Nephron progenitor cell (in vitro differentiated cells): ENCODE results near the gene CMSS1.

ENCODE experiments used
- DNase-seq: peaks from one replicate; pipeline ENCODE4 v3.0.0; 2021
- H3K27ac Mint-ChIP-seq: 2 replicates; pipeline ENCODE4 v1.8.0; 2021; ENCODE audit warnings: mild to moderate bottlenecking, moderate library complexity, mixed read lengths
- H3K27me3 Mint-ChIP-seq: 2 replicates; pipeline ENCODE4 v1.8.0; 2021; ENCODE audit warnings: mild to moderate bottlenecking, low read depth, mixed read lengths; ENCODE audit not compliant: poor library complexity
- H3K36me3 Mint-ChIP-seq: 2 replicates; pipeline ENCODE4 v1.8.0; 2021; ENCODE audit warnings: low read depth, mixed read lengths
- H3K4me1 Mint-ChIP-seq: 2 replicates; pipeline ENCODE4 v1.8.0; 2021; ENCODE audit warnings: mixed read lengths
- H3K4me3 Mint-ChIP-seq: 2 replicates; pipeline ENCODE4 v1.8.0; 2021; ENCODE audit warnings: mild to moderate bottlenecking, moderate library complexity, mixed read lengths
- H3K9me3 Mint-ChIP-seq: 2 replicates; pipeline ENCODE4 v1.8.0; 2021; ENCODE audit warnings: mild to moderate bottlenecking, moderate library complexity, mixed read lengths
- CTCF ChIP-seq: fragments of 200-600 bp; sonication (generic); IDR thresholded peaks from 2 replicates; pipeline ENCODE4 v1.5.0; 2021; ENCODE audit warnings: antibody characterized with exemption

The CMSS1 gene

GRCh38 chr3:100041328-100041749 lies 223.7 kb downstream of the CMSS1 start:
- H3K4me1 Mint-ChIP-seq: peaks cover 9% of the 10 kb centered on the region

GRCh38 chr3:100042166-100042981 lies 224.7 kb downstream of the CMSS1 start:
- Mint-ChIP-seq H3K36me3 (no peaks in the 10 kb centered on the region), H3K4me3 (no peak overlapping the region), H3K4me1 (peaks cover 15% of the 10 kb centered on the region), H3K27me3 (no peaks in the 10 kb centered on the region), H3K9me3 (no peaks in the 10 kb centered on the region), H3K27ac (no peak overlapping the region)
- no peak for DNase-seq
- no peak for TF ChIP-seq CTCF

More at GRCh38 chr3:100041328-100041749, 223.7 kb downstream of the CMSS1 start:
- no peak for TF ChIP-seq CTCF
- no peak overlapping the region for H3K4me3 Mint-ChIP-seq
- H3K27ac Mint-ChIP-seq: no peak overlapping the region
- H3K27me3 Mint-ChIP-seq: no peaks in the 10 kb centered on the region
- no peaks in the 10 kb centered on the region for H3K36me3 Mint-ChIP-seq
- no peak for DNase-seq
- no peaks in the 10 kb centered on the region for H3K9me3 Mint-ChIP-seq

- Mint-ChIP-seq H3K27ac (no peak overlapping the region), H3K4me1 (peaks cover 21% of the 10 kb centered on the region), H3K9me3 (no peaks in the 10 kb centered on the region)
Measured at GRCh38 chr3:100043271-100043670, 225.6 kb downstream of the CMSS1 start.

GRCh38 chr3:100044369-100044768 lies 226.7 kb downstream of the CMSS1 start:
- H3K4me3 Mint-ChIP-seq: no peak overlapping the region
- H3K27me3 Mint-ChIP-seq: no peaks in the 10 kb centered on the region
- H3K9me3 Mint-ChIP-seq: no peaks in the 10 kb centered on the region
- DNase-seq: no peak
- TF ChIP-seq CTCF: no peak
- H3K4me1 Mint-ChIP-seq: peaks cover 21% of the 10 kb centered on the region
- no peak overlapping the region for H3K27ac Mint-ChIP-seq
- no peaks in the 10 kb centered on the region for H3K36me3 Mint-ChIP-seq

More at GRCh38 chr3:100043271-100043670, 225.6 kb downstream of the CMSS1 start:
- no peak overlapping the region for H3K4me3 Mint-ChIP-seq
- no peaks in the 10 kb centered on the region for H3K27me3 Mint-ChIP-seq
- no peak for TF ChIP-seq CTCF
- DNase-seq: no peak
- H3K36me3 Mint-ChIP-seq: no peaks in the 10 kb centered on the region

GRCh38 chr3:100045696-100046095 lies 228.0 kb downstream of the CMSS1 start:
- DNase-seq: peak; percentile 3
- no peaks in the 10 kb centered on the region for H3K27me3 Mint-ChIP-seq
- H3K4me1 Mint-ChIP-seq: peaks cover 21% of the 10 kb centered on the region
- H3K27ac Mint-ChIP-seq: peak overlapping the region; percentile 95
- H3K4me3 Mint-ChIP-seq: no peak overlapping the region
- H3K36me3 Mint-ChIP-seq: no peaks in the 10 kb centered on the region
- TF ChIP-seq CTCF: no peak
- H3K9me3 Mint-ChIP-seq: no peaks in the 10 kb centered on the region

- Mint-ChIP-seq H3K9me3 (no peaks in the 10 kb centered on the region), H3K27ac (no peak overlapping the region), H3K27me3 (no peaks in the 10 kb centered on the region), H3K36me3 (no peaks in the 10 kb centered on the region), H3K4me3 (no peak overlapping the region), H3K4me1 (peaks cover 21% of the 10 kb centered on the region)
- no peak for TF ChIP-seq CTCF
- DNase-seq: no peak
Measured at GRCh38 chr3:100046986-100047385, 229.3 kb downstream of the CMSS1 start.
